GM12873 (cell line): ENCODE data around the gene BCAR3.

Experiments used
- CTCF ChIP-seq: IDR thresholded peaks from 2 replicates; pipeline ENCODE4 v1.5.1; 2012; ENCODE audit warnings: low read depth, mild to moderate bottlenecking, moderate library complexity, low read length, control low read depth; ENCODE audit not compliant: insufficient read depth; ENCODE audit errors: missing control alignments

BCAR3 gene

GRCh38 chr1:93528412-93528811 is 153.2 kb downstream of the BCAR3 start:
- TF ChIP-seq CTCF, result no peak

- no peak for TF ChIP-seq CTCF
Measured at GRCh38 chr1:93526431-93526830, 155.2 kb downstream of the BCAR3 start.

- TF ChIP-seq CTCF, result no peak
Measured at GRCh38 chr1:93525431-93525830, 156.2 kb downstream of the BCAR3 start.

GRCh38 chr1:93522721-93523120 is 158.9 kb downstream of the BCAR3 start:
- no peak for TF ChIP-seq CTCF

GRCh38 chr1:93521618-93522017 is 160.0 kb downstream of the BCAR3 start:
- TF ChIP-seq CTCF, result no peak

- no peak for TF ChIP-seq CTCF
Measured at GRCh38 chr1:93519199-93519829, 162.3 kb downstream of the BCAR3 start.

GRCh38 chr1:93518516-93518915 is 163.1 kb downstream of the BCAR3 start:
- TF ChIP-seq CTCF, result no peak
